ENCODE data around the gene PFKL. TPM values are rescaled to one million over a fixed set of nuclear protein-coding genes. Genes with fewer than 3 reads are reported as not detected.

PFKL gene
- total RNA-seq, 1 experiment from 2014 or later: 150 TPM

DNA sequence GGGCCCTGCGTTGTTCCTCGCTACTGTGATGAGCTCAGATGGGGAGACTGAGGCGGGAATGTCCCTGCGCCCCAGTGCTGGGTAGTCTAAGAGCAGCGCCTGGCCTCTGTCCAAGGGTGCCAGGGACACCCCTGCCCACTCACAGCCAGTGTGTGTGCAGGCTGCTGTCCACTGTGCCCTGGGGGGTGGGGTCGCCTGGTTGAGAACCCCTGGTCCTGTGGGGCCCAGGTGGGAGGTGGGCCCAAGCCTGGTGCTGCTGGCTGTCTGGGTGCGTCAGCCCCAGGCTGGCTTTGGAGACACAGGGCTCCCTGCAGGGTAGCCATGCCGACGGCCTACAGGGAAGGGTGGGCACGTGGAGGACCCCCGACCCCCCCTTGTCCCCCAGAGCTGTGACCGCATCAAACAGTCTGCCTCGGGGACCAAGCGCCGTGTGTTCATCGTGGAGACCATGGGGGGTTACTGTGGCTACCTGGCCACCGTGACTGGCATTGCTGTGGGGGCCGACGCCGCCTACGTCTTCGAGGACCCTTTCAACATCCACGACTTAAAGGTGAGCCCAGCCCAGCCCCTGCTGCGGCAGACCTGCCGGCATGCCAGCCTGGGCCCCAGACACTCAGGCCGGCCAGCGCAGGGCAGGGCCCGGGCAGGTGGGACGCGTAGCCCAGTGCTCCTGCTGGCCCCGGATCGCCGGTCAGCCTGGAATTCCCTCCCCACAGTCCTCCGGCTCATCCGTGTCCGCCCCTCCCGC lies 24.4 kb downstream of the PFKL start:
- DNase-seq (ENCODE audit: low read depth, low spot score): no peak
- H3K4me1 ChIP-seq (ENCODE audit: control insufficient read depth in 1 of 2, insufficient read depth in 2 of 2, low read length in 2 of 2): no peaks in the 10 kb centered on the region
- CTCF ChIA-PET: no interaction called here
- no peak overlapping the region for H3K4me2 ChIP-seq (ENCODE audit: low read length)
- no peaks in the 10 kb centered on the region for H3K79me2 ChIP-seq (ENCODE audit: insufficient read depth, low read length)
- H3K9ac ChIP-seq (ENCODE audit: low read length): no peak overlapping the region
- H3K27ac ChIP-seq (ENCODE audit: low read depth, low read length): no peak overlapping the region
- H2AFZ ChIP-seq (ENCODE audit: low read depth, low read length, poor library complexity, severe bottlenecking): no peak overlapping the region
- H3K27me3 ChIP-seq (ENCODE audit: insufficient read depth, low read length): no peaks in the 10 kb centered on the region
- H3K36me3 ChIP-seq (ENCODE audit: control insufficient read depth in 1 of 2, insufficient read depth in 2 of 2, low read length in 2 of 2): no peaks in the 10 kb centered on the region; a peak in 1 of 4 replicates
- intact Hi-C loops (cut with micrococcal nuclease): no loop called here
- BruUV-seq (replicated peaks): no TSS peak
- POLR2A ChIA-PET: no interaction called here
- ATAC-seq: no peak
- TF ChIP-seq POLR2A (IDR thresholded peaks at IDR 0.05; ENCODE audit: borderline replicate concordance, extremely low read depth, insufficient read depth, insufficient read length) (no peak), ZNF274 (IDR thresholded peaks at IDR 0.05; ENCODE audit: low read depth, low read length) (no peak), CBX3 (IDR thresholded peaks at IDR 0.05; ENCODE audit: low read depth) (no peak), EZH2phosphoT487 (IDR thresholded peaks at IDR 0.05; ENCODE audit: borderline replicate concordance) (no peak), TCF7L2 (IDR thresholded peaks at IDR 0.05; ENCODE audit: borderline replicate concordance, extremely low read depth, insufficient read depth, insufficient read length) (no peak), SP1 (IDR thresholded peaks at IDR 0.05; ENCODE audit: low read depth) (no peak), JUND (IDR thresholded peaks at IDR 0.05) (no peak), YY1 (IDR thresholded peaks at IDR 0.05; ENCODE audit: extremely low read depth, insufficient replicate concordance, low read depth, low read length) (no peak), POLR2AphosphoS5 (IDR thresholded peaks at IDR 0.05; ENCODE audit: low read depth, low read length) (no peak), SRF (IDR thresholded peaks at IDR 0.05; ENCODE audit: low read depth) (no peak), RAD21 (IDR thresholded peaks at IDR 0.05; ENCODE audit: low read depth) (no peak), EZH2 (IDR thresholded peaks at IDR 0.05) (no peak), ELF1 (IDR thresholded peaks at IDR 0.05; ENCODE audit: borderline replicate concordance, low read depth) (no peak), SIN3A (IDR thresholded peaks at IDR 0.05; ENCODE audit: low read depth) (no peak), EGR1 (IDR thresholded peaks at IDR 0.05; ENCODE audit: low read depth) (no peak)
- TF ChIP-seq, protein P1, sequence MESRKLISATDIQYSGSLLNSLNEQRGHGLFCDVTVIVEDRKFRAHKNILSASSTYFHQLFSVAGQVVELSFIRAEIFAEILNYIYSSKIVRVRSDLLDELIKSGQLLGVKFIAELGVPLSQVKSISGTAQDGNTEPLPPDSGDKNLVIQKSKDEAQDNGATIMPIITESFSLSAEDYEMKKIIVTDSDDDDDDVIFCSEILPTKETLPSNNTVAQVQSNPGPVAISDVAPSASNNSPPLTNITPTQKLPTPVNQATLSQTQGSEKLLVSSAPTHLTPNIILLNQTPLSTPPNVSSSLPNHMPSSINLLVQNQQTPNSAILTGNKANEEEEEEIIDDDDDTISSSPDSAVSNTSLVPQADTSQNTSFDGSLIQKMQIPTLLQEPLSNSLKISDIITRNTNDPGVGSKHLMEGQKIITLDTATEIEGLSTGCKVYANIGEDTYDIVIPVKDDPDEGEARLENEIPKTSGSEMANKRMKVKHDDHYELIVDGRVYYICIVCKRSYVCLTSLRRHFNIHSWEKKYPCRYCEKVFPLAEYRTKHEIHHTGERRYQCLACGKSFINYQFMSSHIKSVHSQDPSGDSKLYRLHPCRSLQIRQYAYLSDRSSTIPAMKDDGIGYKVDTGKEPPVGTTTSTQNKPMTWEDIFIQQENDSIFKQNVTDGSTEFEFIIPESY (IDR thresholded peaks at IDR 0.05; ENCODE audit: extremely low read depth, insufficient replicate concordance, low read length): no peak
- TF ChIP-seq, protein P2, sequence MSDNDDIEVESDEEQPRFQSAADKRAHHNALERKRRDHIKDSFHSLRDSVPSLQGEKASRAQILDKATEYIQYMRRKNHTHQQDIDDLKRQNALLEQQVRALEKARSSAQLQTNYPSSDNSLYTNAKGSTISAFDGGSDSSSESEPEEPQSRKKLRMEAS (IDR thresholded peaks at IDR 0.05): no peak
- TF ChIP-seq, protein P3, sequence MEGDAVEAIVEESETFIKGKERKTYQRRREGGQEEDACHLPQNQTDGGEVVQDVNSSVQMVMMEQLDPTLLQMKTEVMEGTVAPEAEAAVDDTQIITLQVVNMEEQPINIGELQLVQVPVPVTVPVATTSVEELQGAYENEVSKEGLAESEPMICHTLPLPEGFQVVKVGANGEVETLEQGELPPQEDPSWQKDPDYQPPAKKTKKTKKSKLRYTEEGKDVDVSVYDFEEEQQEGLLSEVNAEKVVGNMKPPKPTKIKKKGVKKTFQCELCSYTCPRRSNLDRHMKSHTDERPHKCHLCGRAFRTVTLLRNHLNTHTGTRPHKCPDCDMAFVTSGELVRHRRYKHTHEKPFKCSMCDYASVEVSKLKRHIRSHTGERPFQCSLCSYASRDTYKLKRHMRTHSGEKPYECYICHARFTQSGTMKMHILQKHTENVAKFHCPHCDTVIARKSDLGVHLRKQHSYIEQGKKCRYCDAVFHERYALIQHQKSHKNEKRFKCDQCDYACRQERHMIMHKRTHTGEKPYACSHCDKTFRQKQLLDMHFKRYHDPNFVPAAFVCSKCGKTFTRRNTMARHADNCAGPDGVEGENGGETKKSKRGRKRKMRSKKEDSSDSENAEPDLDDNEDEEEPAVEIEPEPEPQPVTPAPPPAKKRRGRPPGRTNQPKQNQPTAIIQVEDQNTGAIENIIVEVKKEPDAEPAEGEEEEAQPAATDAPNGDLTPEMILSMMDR (IDR thresholded peaks at IDR 0.05 in 2 of 3, conservative IDR thresholded peaks at IDR 0.05 in 1 of 3; ENCODE audit: borderline replicate concordance in 1 of 3, insufficient read depth in 1 of 3, low read depth in 2 of 3, low read length in 2 of 3): no peak
- TF ChIP-seq, protein P4, sequence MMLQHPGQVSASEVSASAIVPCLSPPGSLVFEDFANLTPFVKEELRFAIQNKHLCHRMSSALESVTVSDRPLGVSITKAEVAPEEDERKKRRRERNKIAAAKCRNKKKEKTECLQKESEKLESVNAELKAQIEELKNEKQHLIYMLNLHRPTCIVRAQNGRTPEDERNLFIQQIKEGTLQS (IDR thresholded peaks at IDR 0.05): no peak
- H3K9me3 ChIP-seq (ENCODE audit: control insufficient read depth in 1 of 2, insufficient read depth in 1 of 2, low read depth in 1 of 2, low read length in 2 of 2): no peaks in the 10 kb centered on the region
- H4K20me1 ChIP-seq (ENCODE audit: insufficient read depth): no peaks in the 10 kb centered on the region
- RAD21 ChIA-PET (ENCODE audit: low non-redundant PET in 1 of 2, low total read pairs in 2 of 2, uncharacterized antibody in 2 of 2, unreplicated experiment in 2 of 2): interaction anchor here in 1 of 2 experiments (0.6 kb wide), 1 partner anchor 9 kb away, joined by 3 read pairs; no protein-coding TSS in a partner anchor
- no peaks in the 10 kb centered on the region for H3K9me2 ChIP-seq (ENCODE audit: insufficient read depth)
- no peak overlapping the region for H3K4me3 ChIP-seq (replicated peaks in 1 of 2; ENCODE audit: low read depth in 1 of 2, low read length in 2 of 2)

All from HCT116 (cell line).